HFF-Myc (cell line): Measurements from ENCODE around the gene TOP3B.
A peak's percentile ranks its signal among the peaks of the same experiment; 100 is the strongest.

Experiments used
- DNase-seq: peaks from one replicate; pipeline ENCODE4 v3.0.0-alpha.2; 2011; ENCODE audit warnings: low read depth; ENCODE audit errors: extremely low read depth
- H3K4me3 ChIP-seq: replicated peaks from 2 replicates; pipeline ENCODE4 v1.5.1; 2011; ENCODE audit warnings: low read depth, mild to moderate bottlenecking, control low read depth, low read length
- TF ChIP-seq, protein P1 (sequence below): IDR thresholded peaks from 2 replicates; pipeline ENCODE4 v1.5.1; 2012; ENCODE audit warnings: mild to moderate bottlenecking, low read depth, low read length, control low read depth; ENCODE audit errors: missing control alignments

TOP3B gene

DNA sequence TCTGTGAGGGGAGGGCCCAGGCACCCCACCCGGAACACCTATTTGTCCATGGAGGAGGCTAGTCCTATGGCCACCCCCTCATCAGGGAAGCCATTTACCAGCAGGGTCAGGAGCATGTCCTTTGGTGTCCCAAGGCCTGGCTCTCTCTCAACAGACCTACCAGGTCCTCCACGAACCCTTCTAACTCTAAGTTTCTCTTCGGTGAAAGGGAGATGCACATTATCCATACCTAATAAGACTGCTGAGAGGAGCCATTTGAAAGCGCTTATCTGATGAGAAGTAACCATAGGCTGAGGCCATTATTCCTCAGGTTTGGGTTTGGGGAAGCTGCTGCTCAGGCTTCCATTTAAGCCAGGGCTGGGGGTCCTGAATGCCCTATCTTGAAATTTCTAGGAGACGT, 9.2 kb upstream of the TOP3B start:
- DNase-seq = no peak

DNA sequence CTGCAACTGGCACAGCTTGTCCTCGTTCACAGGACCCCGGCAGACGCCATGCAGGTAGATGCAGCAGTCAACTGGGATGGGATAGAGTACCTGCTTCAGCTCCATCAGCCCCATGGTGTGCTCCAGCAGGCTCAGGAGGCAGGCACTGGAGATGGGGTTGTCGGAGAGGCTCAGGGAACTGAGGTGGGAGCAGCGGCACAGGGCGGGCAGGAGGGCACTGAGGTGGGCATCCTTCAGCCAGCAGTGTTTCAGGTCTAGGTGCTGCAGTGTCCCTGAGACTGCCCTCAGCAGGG, 8.7 kb upstream of the TOP3B start:
- H3K4me3 ChIP-seq = no peak overlapping the region
- TF ChIP-seq, protein P1, sequence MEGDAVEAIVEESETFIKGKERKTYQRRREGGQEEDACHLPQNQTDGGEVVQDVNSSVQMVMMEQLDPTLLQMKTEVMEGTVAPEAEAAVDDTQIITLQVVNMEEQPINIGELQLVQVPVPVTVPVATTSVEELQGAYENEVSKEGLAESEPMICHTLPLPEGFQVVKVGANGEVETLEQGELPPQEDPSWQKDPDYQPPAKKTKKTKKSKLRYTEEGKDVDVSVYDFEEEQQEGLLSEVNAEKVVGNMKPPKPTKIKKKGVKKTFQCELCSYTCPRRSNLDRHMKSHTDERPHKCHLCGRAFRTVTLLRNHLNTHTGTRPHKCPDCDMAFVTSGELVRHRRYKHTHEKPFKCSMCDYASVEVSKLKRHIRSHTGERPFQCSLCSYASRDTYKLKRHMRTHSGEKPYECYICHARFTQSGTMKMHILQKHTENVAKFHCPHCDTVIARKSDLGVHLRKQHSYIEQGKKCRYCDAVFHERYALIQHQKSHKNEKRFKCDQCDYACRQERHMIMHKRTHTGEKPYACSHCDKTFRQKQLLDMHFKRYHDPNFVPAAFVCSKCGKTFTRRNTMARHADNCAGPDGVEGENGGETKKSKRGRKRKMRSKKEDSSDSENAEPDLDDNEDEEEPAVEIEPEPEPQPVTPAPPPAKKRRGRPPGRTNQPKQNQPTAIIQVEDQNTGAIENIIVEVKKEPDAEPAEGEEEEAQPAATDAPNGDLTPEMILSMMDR = no peak
- no peak for DNase-seq

More for the DNA sequence above, 9.2 kb upstream of the TOP3B start:
- no peak overlapping the region for H3K4me3 ChIP-seq
- TF ChIP-seq, protein P1 = no peak

DNA sequence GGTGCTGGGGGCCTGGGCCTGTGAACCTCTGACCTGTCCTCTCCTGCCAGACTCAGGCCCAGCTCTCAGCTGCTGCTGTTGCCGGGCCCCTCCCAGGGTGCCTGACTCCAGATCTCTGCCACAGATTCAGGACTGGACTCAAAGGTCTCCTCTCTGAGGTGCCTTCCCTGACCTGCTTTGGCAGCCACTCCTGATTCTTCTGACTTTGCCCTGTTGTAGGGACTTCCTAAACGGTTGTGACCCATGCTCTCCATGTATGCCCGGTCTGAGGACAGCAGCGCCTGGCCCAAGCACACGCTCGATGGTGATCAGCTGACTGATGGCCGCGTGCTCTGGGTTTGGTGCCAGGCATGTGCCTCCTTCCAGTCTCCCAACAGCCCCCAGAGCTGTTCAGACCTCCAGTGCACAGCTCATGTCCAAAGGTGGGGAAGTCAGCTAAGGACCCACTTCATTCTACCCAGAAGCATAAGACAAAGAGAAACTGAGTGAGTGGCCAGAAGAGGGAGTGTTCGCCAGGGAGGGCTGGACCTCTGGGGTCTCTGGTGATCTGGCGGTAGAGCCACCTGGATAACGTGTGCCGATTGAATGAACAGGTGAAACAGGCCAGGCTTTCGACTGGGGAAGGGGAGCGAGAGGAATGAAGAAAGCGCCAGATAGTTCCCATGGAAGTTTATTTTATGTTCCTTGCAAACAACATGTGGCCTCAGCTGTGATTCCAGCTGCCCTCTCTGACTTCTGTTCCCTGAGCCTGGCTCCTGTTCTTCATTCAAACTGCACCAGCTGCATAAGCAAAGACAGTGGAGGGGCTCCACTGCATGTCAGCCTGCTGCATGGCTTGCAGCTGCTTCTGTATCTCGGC, 8.1 kb upstream of the TOP3B start:
- TF ChIP-seq, protein P1 = no peak
- no peak overlapping the region for H3K4me3 ChIP-seq
- DNase-seq = no peak

DNA sequence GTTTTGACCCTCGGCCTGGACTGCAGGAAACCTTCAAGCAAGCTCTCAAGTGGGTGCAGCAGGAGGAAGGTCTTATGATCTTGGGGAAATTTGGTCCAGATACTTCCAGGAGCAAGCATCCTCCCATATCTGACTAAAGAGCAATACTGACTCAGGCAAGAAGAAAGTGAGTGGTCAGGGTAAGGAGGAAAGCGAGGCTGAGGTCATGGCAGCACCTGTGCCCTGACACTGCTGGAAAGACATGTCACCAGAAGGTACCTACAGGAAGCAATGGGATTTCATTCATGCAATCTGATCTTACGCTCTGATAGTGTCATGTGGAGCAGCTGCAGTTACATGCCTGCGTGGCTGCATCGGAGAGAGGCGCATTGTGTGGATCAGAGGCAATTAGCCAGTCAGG, 6.5 kb upstream of the TOP3B start:
- no peak overlapping the region for H3K4me3 ChIP-seq
- TF ChIP-seq, protein P1 = no peak
- no peak for DNase-seq

DNA sequence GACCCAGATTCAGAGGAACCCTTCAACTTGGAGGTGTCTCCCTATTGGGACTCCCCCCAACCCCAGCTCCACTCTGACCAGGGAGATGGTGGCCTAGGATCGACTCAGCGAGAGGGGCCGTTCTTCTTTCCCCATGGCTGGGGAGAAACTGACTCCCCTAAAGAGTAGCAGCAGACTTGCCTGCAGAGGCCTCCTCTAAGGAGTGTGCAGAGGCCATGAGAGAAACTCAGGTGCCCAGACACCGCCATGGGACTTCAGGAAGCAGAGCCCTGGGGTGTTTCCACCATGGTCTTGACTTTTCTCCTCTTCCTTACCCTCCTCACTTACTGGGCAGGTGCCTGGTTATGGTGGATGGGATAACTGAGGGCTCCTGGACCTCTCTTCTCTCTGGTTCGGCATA, 2.6 kb upstream of the TOP3B start:
- TF ChIP-seq, protein P1 = no peak
- H3K4me3 ChIP-seq = no peak overlapping the region
- DNase-seq = no peak

DNA sequence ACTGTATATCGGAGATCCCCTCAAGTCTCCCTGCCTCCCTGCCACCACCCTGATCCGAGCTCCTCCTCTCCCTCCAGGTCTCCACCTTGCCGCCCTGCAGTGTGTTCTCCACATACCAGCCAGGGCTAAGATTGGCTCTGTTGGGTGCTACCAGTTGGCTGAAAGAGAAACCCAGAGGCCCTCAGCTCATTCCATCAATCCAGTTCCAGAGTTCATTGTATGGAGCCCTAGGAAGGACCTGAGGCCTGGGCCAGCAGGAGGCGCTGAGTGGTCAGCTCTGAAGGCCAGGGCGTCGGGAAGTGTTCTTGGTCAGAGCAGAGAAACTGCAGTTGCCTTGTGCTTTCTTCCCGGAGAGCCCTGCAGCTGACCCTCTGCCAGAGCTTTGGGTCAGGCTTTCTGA, 2.2 kb upstream of the TOP3B start:
- H3K4me3 ChIP-seq = no peak overlapping the region
- no peak for DNase-seq
- TF ChIP-seq, protein P1 = peak; percentile 59

DNA sequence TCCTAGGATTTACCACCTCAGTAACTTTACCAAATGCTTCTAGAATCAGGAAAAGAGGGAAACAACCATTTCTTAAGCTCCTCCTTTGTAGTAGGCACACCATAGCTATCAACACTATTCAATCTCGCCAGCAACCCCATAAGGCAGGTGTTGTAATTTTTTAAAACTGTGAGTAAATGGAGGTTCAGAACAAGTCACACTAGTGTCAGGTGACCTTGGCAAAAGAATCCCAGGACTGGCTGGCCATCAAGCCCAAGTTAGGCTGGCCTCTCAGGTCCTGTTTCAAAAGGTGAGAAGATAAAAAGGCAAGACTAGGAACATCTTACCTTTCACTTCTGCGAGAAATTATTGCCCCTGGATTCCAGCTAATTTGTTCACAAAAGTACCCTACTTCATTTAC, 713 bp downstream of the TOP3B start:
- no peak for DNase-seq
- TF ChIP-seq, protein P1 = no peak

More for the DNA sequence above, 713 bp downstream of the TOP3B start:
- H3K4me3 ChIP-seq = peak overlapping the region; percentile 99
